ENCODE data around the gene MAP1A.

- no peak for TF ChIP-seq EZH2 (IDR thresholded peaks at IDR 0.05; ENCODE audit: borderline replicate concordance, low read depth, low read length, severe bottlenecking)
- no peak for TF ChIP-seq CTCF (IDR thresholded peaks at IDR 0.05; ENCODE audit: extremely low read depth in 1 of 2, insufficient read depth in 1 of 2, low read depth in 1 of 2, low read length in 2 of 2)
- no peak for TF ChIP-seq POLR2A (IDR thresholded peaks at IDR 0.05; ENCODE audit: low read depth, low read length)
- no peak for TF ChIP-seq JUN (IDR thresholded peaks at IDR 0.05; ENCODE audit: borderline replicate concordance, insufficient read depth, insufficient read length, low read depth)
- TF ChIP-seq MYC (IDR thresholded peaks at IDR 0.05; ENCODE audit: low read depth, low read length) = no peak
- no peak for TF ChIP-seq MAX (IDR thresholded peaks at IDR 0.05; ENCODE audit: insufficient read depth, insufficient read length)
- no peak for TF ChIP-seq POLR2AphosphoS5 (IDR thresholded peaks at IDR 0.05; ENCODE audit: insufficient read depth, low read depth, low read length)
- TF ChIP-seq FOS (IDR thresholded peaks at IDR 0.05; ENCODE audit: borderline replicate concordance, insufficient read depth, low read length) = no peak
Measured at GRCh38 chr15:43473885-43474284, 43.5 kb upstream of the MAP1A start.

Measured in endothelial cell of umbilical vein (primary cell).